Measurements from ENCODE around the gene FBP2.
"Not testable (repeated sequence)": the region's sequence is repeated elsewhere in the genome, so short reads cannot be mapped to it uniquely, and the experiment has no call there.

Gene FBP2

DNA sequence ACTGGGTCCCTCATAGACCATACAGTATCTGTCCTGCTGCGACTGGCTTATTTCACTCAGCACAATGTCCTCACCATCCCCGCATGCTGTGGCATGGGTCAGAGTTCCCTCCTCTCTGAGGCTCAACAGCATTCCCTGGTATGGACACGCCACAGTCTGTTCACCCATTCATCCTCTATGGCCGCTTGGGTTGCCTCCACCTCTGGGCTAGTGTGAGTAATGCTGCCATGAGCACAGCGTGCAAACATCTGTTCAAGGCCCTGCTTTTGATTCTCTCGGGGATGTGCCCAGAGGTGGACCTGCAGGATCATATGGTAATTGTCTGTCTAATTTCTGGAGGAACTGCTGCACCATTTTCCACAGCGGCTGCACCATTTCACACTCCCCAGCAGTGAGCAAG is 5.5 kb upstream of the FBP2 start:
- TF ChIP-seq, protein P1, sequence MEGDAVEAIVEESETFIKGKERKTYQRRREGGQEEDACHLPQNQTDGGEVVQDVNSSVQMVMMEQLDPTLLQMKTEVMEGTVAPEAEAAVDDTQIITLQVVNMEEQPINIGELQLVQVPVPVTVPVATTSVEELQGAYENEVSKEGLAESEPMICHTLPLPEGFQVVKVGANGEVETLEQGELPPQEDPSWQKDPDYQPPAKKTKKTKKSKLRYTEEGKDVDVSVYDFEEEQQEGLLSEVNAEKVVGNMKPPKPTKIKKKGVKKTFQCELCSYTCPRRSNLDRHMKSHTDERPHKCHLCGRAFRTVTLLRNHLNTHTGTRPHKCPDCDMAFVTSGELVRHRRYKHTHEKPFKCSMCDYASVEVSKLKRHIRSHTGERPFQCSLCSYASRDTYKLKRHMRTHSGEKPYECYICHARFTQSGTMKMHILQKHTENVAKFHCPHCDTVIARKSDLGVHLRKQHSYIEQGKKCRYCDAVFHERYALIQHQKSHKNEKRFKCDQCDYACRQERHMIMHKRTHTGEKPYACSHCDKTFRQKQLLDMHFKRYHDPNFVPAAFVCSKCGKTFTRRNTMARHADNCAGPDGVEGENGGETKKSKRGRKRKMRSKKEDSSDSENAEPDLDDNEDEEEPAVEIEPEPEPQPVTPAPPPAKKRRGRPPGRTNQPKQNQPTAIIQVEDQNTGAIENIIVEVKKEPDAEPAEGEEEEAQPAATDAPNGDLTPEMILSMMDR (conservative IDR thresholded peaks at IDR 0.05; ENCODE audit: low read depth, low read length), result no peak

DNA sequence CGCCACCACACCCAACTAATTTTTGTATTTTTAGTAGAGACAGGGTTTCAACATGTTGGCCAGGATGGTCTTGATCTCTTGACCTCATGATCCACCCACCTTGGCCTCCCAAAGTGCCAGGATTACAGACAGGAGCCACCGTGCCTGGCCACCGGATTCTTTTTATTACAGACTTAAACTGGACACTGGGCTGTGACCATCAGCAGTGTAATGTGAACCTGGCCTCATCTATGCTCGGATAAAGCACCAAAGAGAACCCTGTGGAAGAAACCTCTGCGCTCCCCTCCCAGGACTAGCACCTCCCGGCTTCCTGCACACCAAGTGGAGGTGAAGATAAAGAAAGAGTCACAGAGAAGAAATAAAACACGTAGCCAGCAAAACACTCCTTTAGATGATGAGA is 941 bp downstream of the FBP2 start:
- H3K4me3 ChIP-seq (ENCODE audit: low read depth, low read length); DNase-seq (ENCODE audit: low read depth): not testable (repeated sequence)

More for the DNA sequence above, 5.5 kb upstream of the FBP2 start:
- DNase-seq (ENCODE audit: low read depth), result no peak
- H3K4me3 ChIP-seq (ENCODE audit: low read depth, low read length), result no peak overlapping the region

DNA sequence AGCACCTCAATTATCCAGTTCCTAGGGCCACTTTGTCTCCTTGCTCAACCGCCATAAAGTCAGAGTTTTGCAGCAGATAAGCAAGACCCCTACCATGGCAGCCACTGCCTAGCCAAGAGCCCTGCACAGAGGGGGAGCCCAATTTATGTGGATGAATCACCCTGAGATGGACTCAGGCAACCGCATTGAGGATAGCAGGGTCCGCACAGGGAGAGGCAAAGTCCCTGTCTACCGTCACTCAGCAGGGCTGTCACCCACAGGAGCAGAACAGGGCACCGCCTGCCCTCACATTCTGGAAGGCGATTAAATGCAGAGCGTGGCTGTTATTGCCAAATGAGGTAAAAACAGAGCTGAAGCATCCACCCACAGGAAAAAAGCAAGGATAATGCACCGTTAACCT is 1.7 kb downstream of the FBP2 start:
- TF ChIP-seq, protein P1 (conservative IDR thresholded peaks at IDR 0.05; ENCODE audit: low read depth, low read length), result no peak
- no peak for DNase-seq (ENCODE audit: low read depth)
- H3K4me3 ChIP-seq (ENCODE audit: low read depth, low read length), result no peak overlapping the region

DNA sequence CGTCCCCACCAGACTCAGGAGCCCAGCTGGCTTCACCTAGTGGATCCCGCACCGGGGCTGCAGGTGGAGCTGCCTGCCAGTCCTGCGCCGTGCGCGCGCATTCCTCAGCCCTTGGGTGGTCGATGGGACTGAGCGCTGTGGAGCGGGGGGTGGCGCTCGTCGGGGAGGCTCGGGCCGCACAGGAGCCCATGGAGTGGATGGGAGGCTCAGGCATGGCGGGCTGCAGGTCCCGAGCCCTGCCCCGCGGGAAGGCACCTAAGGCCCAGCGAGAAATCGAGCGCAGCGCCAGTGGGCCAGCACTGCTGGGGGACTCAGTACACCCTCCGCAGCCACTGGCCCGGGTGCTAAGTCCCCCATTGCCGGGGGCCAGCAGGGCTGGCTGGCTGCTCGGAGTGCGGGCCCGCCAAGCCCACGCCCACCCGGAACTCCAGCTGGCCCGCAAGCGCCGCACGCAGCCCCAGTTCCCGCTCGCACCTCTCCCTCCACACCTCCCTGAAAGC is 2.5 kb downstream of the FBP2 start:
- DNase-seq (ENCODE audit: low read depth); H3K4me3 ChIP-seq (ENCODE audit: low read depth, low read length): not testable (repeated sequence)

DNA sequence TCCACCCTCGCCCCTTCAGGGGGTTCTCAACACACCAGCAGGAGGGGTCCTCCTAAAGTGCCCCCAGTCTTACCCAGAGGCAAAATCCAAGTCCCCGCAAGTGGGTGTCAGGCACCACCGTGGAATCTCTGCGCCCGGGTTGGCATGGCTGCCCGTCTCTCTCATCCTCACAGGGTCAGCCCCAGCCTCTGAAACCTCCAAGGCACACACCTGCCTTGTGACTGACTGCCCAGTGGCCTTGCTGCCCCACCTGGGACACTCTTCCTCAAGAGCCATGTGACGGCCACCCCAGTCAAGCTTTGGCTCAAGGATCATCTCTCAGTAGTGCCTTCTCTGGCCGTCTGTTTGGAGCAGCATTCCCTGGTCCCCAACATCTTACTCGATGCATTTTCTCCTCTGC is 4.9 kb downstream of the FBP2 start:
- TF ChIP-seq, protein P1 (conservative IDR thresholded peaks at IDR 0.05; ENCODE audit: low read depth, low read length), result no peak
- DNase-seq (ENCODE audit: low read depth), result no peak
- H3K4me3 ChIP-seq (ENCODE audit: low read depth, low read length), result no peak overlapping the region

DNA sequence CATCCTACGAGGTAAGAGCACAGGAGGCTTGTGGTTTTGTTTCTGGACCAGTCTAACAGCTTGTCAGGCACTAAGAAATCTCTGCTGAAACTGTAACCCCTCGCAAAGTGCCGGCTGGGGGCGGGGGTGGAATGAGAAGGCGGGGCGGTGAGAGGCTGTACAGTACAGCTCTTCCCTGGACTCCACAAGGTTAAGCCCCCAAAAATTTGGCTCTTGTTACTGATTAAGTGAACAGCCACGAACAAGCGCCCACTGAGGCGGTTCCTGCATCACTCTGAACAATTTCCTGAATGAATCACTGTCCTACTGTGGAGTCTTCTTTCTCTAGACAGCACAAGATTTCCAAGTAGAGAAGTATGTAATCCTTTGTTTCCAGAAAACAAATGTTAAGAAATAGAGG is 6.8 kb downstream of the FBP2 start:
- peak; percentile 39 for DNase-seq (ENCODE audit: low read depth)
- no peak overlapping the region for H3K4me3 ChIP-seq (ENCODE audit: low read depth, low read length)
- TF ChIP-seq, protein P1 (conservative IDR thresholded peaks at IDR 0.05; ENCODE audit: low read depth, low read length), result no peak

DNA sequence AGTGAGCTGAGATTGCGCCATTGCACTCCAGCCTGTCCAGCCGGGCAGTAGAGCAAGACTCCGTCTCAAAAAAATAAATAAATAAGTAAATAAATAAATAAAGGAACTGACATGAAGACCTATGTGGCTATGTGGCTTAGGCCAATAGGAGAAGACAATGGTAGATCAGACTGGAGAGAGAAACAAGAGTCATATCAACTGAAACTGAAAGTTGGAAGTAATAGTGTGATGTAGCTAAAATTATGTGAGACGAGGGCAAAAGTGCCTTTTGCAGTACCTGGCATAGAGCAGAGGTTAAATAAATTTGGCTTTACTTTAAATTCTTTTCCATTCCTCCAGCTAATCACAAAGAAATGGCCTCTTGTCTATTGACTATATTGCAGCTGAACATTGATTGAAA is 7.3 kb downstream of the FBP2 start:
- no peak overlapping the region for H3K4me3 ChIP-seq (ENCODE audit: low read depth, low read length)
- DNase-seq (ENCODE audit: low read depth), result peak; percentile 16
- TF ChIP-seq, protein P1 (conservative IDR thresholded peaks at IDR 0.05; ENCODE audit: low read depth, low read length), result no peak

DNA sequence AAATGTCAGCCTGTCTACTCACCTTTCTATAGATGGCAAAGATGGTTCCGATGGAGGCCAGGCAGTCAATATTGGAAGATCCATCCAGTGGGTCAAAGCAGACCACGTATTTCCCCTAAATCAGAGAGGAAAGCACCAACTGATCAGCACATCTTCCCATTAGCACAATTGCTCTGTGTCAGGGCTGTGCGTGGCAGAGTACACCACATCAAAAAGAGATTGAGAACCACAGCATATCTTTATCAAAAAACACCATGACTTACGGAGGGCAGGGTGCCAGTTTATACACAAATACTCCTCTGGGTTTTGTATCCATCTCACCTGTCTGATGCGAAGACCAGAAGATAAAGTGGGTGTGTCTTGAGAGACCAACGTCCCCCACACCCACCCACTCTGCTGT is 9.1 kb downstream of the FBP2 start:
- H3K4me3 ChIP-seq (ENCODE audit: low read depth, low read length), result no peak overlapping the region
- TF ChIP-seq, protein P1 (conservative IDR thresholded peaks at IDR 0.05; ENCODE audit: low read depth, low read length), result no peak
- no peak for DNase-seq (ENCODE audit: low read depth)

All from choroid plexus epithelial cell (primary cell).